ENCODE measurements around the gene FOXN3. TPM values are rescaled to one million over a fixed set of nuclear protein-coding genes. Genes with fewer than 3 reads are reported as not detected.

Gene FOXN3
- polyA plus RNA-seq, 1 donor = 39.5 TPM

DNA sequence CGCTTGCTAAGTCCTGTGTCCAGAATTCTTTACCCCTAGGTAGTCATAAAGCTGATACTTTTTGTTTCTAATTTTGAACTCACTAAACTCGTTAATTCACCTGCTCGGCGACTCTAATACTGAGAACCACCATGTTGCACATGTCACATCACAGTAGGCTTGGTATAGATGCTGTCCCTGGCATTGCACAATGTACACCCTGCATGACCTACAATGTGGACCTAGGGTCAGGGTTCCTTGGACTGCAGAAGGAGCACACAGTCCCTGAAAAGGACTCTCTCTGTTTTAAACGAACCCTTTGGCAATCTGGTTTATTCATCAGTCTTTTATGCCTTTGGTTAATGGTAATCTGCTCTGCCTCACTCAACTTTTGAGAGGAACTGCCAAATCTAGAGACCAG lies 272.4 kb downstream of the FOXN3 start:
- no peak overlapping the region for H3K4me3 ChIP-seq (ENCODE audit: low read length)
- H3K27ac ChIP-seq (ENCODE audit: low read length) = no peak overlapping the region
- peak in 1 of 2 donors; percentile 15 for DNase-seq
- 14% methylated on average over 1 of the region's 5 CpGs for WGBS (ENCODE audit: insufficient coverage, low lambda C conversion rate)
- H3K4me1 ChIP-seq (ENCODE audit: control insufficient read depth, insufficient read depth, low read length) = no peaks in the 10 kb centered on the region
- H3K36me3 ChIP-seq (ENCODE audit: control insufficient read depth, insufficient read depth, low read length) = no peaks in the 10 kb centered on the region
- H3K27me3 ChIP-seq (ENCODE audit: control insufficient read depth, insufficient read depth, low read length) = no peaks in the 10 kb centered on the region
- H3K9me3 ChIP-seq (ENCODE audit: control insufficient read depth, low read depth, low read length) = no peaks in the 10 kb centered on the region

DNA sequence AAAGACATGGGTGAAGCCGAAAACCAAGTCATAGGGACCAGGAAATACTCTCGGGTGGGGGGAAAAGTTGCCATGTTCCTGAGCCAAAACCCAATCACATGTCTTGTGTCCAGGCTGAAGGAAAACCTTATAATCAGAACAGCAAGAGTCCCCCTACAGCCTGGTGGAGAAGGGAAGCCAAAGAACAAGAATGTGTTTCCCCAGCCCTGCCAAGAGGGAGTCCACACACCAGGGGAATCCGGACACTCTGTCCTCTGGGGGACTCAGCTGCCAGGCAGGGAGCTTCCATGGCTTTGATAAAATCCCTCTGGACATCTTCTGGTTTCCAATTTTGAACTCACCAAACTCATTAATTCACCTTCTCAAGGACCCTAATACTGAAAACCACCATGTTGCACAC lies 273.0 kb downstream of the FOXN3 start:
- WGBS (ENCODE audit: insufficient coverage, low lambda C conversion rate) = no CpG with 5 or more reads among the region's 3 CpGs
- no peaks in the 10 kb centered on the region for H3K9me3 ChIP-seq (ENCODE audit: control insufficient read depth, low read depth, low read length)
- no peaks in the 10 kb centered on the region for H3K36me3 ChIP-seq (ENCODE audit: control insufficient read depth, insufficient read depth, low read length)
- no peaks in the 10 kb centered on the region for H3K27me3 ChIP-seq (ENCODE audit: control insufficient read depth, insufficient read depth, low read length)
- H3K4me3 ChIP-seq (ENCODE audit: low read length) = no peak overlapping the region
- DNase-seq = no peak
- no peaks in the 10 kb centered on the region for H3K4me1 ChIP-seq (ENCODE audit: control insufficient read depth, insufficient read depth, low read length)
- H3K27ac ChIP-seq (ENCODE audit: low read length) = no peak overlapping the region

DNA sequence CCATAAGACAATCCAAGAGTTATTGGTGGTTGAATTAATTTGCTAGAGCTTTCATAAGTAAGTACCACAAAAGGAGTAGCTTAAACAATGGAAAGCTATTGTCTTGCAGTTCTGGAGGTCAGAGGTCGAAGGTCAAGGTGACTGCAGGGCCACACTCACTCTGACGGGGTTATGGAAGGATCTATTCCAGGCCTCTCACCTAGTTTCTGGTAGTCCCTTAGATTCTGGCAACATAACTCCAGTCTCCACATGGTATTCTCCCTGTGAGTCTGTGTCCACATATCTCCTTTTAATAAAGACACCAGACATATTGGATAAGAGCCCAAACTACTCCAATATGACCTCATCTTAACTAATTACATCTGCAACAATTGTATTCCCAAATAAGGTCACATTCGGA lies 273.4 kb downstream of the FOXN3 start:
- no peaks in the 10 kb centered on the region for H3K36me3 ChIP-seq (ENCODE audit: control insufficient read depth, insufficient read depth, low read length)
- no peak overlapping the region for H3K27ac ChIP-seq (ENCODE audit: low read length)
- DNase-seq = no peak
- no peaks in the 10 kb centered on the region for H3K9me3 ChIP-seq (ENCODE audit: control insufficient read depth, low read depth, low read length)
- no peak overlapping the region for H3K4me3 ChIP-seq (ENCODE audit: low read length)
- no peaks in the 10 kb centered on the region for H3K4me1 ChIP-seq (ENCODE audit: control insufficient read depth, insufficient read depth, low read length)
- WGBS (ENCODE audit: insufficient coverage, low lambda C conversion rate) = no CpG with 5 or more reads among the region's 3 CpGs
- H3K27me3 ChIP-seq (ENCODE audit: control insufficient read depth, insufficient read depth, low read length) = no peaks in the 10 kb centered on the region

DNA sequence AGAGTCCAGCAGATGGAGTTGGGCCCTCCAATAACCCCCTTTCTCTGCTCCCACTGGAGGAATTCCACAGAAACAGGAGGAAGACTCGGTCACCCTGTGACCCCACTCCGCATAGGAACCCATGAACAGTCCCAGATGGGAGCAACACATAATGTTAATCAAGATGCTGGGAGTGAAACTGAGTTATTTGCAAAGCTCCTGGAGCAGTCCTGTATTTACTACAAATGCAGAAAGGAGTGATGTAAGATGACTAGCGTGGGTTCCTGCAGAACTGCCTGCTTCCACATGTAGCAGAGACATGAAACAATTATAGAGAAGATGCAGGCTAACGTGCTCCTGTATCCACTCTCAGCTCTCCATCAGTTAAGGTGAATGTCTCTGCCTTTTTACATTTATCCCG lies 274.7 kb downstream of the FOXN3 start:
- no peak overlapping the region for H3K4me3 ChIP-seq (ENCODE audit: low read length)
- DNase-seq = no peak
- no CpG with 5 or more reads among the region's 5 CpGs for WGBS (ENCODE audit: insufficient coverage, low lambda C conversion rate)

DNA sequence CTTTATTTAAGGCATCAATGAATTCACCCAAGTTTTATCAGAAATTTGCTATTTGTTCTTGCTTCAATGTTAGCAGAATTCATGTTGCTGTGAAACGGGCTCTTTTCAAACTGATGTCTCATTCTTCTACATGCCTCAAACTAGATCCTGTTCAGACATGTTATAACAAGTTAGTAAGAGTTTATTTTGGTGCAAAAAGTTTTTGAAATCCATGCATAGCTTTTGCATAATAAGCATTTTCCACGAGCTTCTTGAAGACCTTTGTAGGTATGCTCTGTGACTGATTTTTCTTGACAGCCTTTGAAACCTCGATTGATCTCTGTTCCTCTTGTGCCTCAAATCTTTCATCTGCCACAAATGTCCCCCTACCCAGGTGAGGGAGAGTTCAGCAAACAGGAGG lies 275.2 kb downstream of the FOXN3 start:
- Histone ChIP-seq H3K4me3 (ENCODE audit: low read length) (no peak overlapping the region), H3K27ac (ENCODE audit: low read length) (no peak overlapping the region), H3K9me3 (ENCODE audit: control insufficient read depth, low read depth, low read length) (no peaks in the 10 kb centered on the region), H3K27me3 (ENCODE audit: control insufficient read depth, insufficient read depth, low read length) (no peaks in the 10 kb centered on the region), H3K4me1 (ENCODE audit: control insufficient read depth, insufficient read depth, low read length) (no peaks in the 10 kb centered on the region), H3K36me3 (ENCODE audit: control insufficient read depth, insufficient read depth, low read length) (no peaks in the 10 kb centered on the region)
- no CpG with 5 or more reads among the region's 3 CpGs for WGBS (ENCODE audit: insufficient coverage, low lambda C conversion rate)
- DNase-seq = no peak

More for the DNA sequence above, 274.7 kb downstream of the FOXN3 start:
- H3K36me3 ChIP-seq (ENCODE audit: control insufficient read depth, insufficient read depth, low read length) = no peaks in the 10 kb centered on the region
- no peaks in the 10 kb centered on the region for H3K4me1 ChIP-seq (ENCODE audit: control insufficient read depth, insufficient read depth, low read length)
- no peaks in the 10 kb centered on the region for H3K9me3 ChIP-seq (ENCODE audit: control insufficient read depth, low read depth, low read length)
- no peaks in the 10 kb centered on the region for H3K27me3 ChIP-seq (ENCODE audit: control insufficient read depth, insufficient read depth, low read length)
- H3K27ac ChIP-seq (ENCODE audit: low read length) = no peak overlapping the region

DNA sequence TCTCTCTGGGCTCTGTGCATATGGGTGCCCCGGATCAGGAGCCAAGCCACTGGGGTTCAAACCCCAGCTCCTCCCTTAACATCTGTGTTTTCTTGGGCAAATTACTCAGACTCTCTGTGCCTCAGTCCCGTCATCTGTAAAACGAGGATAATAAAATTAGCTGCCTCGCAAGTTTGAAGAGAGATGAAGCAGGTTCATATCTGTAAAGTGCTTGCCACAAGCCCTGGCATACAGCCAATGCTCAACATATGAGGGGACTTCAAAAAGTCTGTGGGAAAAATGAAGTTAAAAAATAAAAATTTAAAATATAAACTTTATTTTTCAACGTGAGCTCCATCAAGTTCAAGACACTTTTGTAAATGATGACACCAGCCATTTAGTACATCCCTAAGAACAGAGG lies 276.7 kb downstream of the FOXN3 start:
- WGBS (ENCODE audit: insufficient coverage, low lambda C conversion rate) = no CpG with 5 or more reads among the region's 5 CpGs
- Histone ChIP-seq H3K4me3 (ENCODE audit: low read length) (no peak overlapping the region), H3K36me3 (ENCODE audit: control insufficient read depth, insufficient read depth, low read length) (no peaks in the 10 kb centered on the region), H3K27ac (ENCODE audit: low read length) (no peak overlapping the region), H3K27me3 (ENCODE audit: control insufficient read depth, insufficient read depth, low read length) (no peaks in the 10 kb centered on the region), H3K9me3 (ENCODE audit: control insufficient read depth, low read depth, low read length) (no peaks in the 10 kb centered on the region), H3K4me1 (ENCODE audit: control insufficient read depth, insufficient read depth, low read length) (no peaks in the 10 kb centered on the region)
- no peak for DNase-seq

DNA sequence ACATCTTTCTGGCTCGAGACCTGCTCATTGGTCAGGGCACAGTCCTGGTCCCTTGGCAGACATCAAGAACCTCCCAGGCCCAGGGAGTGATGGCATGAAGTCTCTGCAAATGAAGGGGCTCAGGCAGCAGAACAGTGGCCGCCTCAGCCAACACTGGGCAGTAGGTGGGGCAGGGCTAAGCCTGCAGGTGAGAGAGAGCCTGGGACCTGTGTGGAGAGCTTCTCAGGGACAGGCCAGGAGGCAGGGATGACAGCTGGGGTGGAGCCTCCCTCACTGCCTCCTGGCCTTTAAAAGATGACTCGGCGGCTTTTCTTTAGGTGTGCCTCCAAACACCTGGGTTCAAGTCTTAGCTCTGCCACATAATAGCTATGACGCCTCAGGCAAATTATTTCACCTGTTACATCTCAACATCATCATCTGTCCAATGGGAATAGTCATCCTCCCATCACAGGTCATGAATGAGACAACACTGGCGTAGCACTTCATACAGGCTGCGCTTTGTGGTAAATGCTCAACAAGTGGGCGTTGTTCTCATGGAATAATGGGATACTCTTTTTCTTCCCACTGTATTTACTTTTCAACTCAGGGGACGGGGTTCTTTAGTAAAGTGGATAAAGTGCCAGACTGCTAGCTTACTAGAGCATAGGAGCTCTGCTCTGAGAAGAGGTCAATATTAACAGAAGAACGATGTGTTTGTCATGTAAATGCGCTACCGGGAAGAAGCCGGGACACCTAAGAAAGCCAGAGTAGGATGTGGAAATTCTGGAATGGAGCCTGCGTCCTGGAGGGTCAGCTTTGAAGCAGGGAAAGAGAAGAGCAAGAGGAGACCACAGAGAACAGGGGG lies 277.4 kb downstream of the FOXN3 start:
- WGBS (ENCODE audit: insufficient coverage, low lambda C conversion rate) = 53% methylated on average over 2 of the region's 14 CpGs
- H3K36me3 ChIP-seq (ENCODE audit: control insufficient read depth, insufficient read depth, low read length) = no peaks in the 10 kb centered on the region
- no peaks in the 10 kb centered on the region for H3K4me1 ChIP-seq (ENCODE audit: control insufficient read depth, insufficient read depth, low read length)

DNA sequence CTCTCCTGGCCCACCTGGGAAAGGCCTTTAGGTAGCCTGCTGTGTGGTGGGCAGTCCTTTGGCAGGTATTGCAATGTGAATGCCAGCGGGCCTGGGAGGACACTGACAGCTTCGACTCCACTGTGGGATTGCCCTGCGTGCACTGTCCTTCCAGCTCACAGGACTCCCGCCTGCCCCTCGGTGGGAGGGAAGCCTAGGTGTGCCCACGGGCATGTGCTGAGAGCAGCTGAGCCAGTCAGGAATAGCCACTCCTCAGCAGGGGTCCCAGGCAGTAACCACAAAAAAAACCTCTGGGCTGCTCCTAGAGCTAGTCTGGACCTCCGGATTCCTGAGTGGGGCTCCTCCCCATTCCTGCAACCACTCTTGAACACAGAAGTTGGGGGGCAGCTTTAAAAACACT lies 278.2 kb downstream of the FOXN3 start:
- no peaks in the 10 kb centered on the region for H3K27me3 ChIP-seq (ENCODE audit: control insufficient read depth, insufficient read depth, low read length)
- no peaks in the 10 kb centered on the region for H3K9me3 ChIP-seq (ENCODE audit: control insufficient read depth, low read depth, low read length)
- no peaks in the 10 kb centered on the region for H3K4me1 ChIP-seq (ENCODE audit: control insufficient read depth, insufficient read depth, low read length)
- H3K36me3 ChIP-seq (ENCODE audit: control insufficient read depth, insufficient read depth, low read length) = no peaks in the 10 kb centered on the region
- no peak overlapping the region for H3K27ac ChIP-seq (ENCODE audit: low read length)
- no peak overlapping the region for H3K4me3 ChIP-seq (ENCODE audit: low read length)
- no peak for DNase-seq
- no CpG with 5 or more reads among the region's 7 CpGs for WGBS (ENCODE audit: insufficient coverage, low lambda C conversion rate)

More for the DNA sequence above, 277.4 kb downstream of the FOXN3 start:
- H3K27me3 ChIP-seq (ENCODE audit: control insufficient read depth, insufficient read depth, low read length) = no peaks in the 10 kb centered on the region
- H3K27ac ChIP-seq (ENCODE audit: low read length) = no peak overlapping the region
- DNase-seq = peak in 1 of 2 donors; percentile 5
- H3K9me3 ChIP-seq (ENCODE audit: control insufficient read depth, low read depth, low read length) = no peaks in the 10 kb centered on the region
- no peak overlapping the region for H3K4me3 ChIP-seq (ENCODE audit: low read length)

DNA sequence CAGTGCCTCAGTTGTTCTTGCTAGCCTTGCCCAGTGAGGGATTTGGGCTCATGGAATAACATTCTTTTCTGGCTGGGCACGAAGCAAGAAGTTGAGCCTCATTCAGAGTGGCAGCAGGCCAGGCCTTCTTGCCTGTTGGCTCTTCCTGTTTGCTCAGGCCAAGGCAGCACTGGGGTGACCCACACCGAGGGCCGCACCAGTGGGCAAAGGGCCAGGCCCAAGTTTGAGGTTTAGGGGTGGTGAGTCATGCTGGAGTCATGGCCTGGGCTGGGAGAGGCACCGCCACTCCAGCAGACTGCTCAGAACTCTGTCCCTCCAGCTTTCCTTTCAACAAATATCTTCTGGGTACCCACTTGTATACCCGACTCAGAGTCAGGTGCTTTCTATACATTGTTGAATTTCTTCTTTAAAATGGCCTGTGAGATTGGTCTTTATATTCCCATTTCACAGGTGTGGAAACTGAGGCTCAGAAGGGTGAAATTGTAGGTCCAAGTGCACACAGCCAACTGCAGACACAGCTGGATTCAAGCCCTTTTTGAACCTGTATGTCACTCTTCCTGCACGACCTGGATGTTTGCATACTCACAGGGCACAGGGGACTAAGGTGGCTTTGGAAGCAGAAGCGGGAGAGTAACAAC lies 279.4 kb downstream of the FOXN3 start:
- H3K27ac ChIP-seq (ENCODE audit: low read length) = no peak overlapping the region
- no peaks in the 10 kb centered on the region for H3K27me3 ChIP-seq (ENCODE audit: control insufficient read depth, insufficient read depth, low read length)
- no peaks in the 10 kb centered on the region for H3K36me3 ChIP-seq (ENCODE audit: control insufficient read depth, insufficient read depth, low read length)
- no peaks in the 10 kb centered on the region for H3K4me1 ChIP-seq (ENCODE audit: control insufficient read depth, insufficient read depth, low read length)
- H3K9me3 ChIP-seq (ENCODE audit: control insufficient read depth, low read depth, low read length) = no peaks in the 10 kb centered on the region
- WGBS (ENCODE audit: insufficient coverage, low lambda C conversion rate) = 100% methylated on average over 1 of the region's 7 CpGs
- no peak overlapping the region for H3K4me3 ChIP-seq (ENCODE audit: low read length)
- DNase-seq = peak in 1 of 2 donors; percentile 12

DNA sequence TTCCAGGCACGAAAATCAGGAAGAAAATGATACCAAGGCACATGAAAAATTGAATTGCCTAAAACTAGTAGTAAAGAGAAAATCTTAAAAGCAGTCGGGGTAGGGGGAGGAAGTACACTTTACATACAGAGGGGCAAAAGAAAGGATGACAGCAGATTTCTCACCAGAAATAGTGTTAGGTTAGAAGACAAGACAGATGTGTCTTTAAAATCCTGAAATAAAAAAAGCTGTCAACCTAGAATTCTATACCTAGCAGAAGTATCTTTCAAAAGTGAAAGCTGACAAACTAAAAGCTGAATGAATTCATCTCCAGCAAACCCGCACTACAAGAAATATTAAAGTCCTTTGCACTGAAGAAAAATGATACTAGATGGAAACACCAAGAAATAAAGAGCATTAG lies 280.4 kb downstream of the FOXN3 start:
- H3K27me3 ChIP-seq (ENCODE audit: control insufficient read depth, insufficient read depth, low read length) = no peaks in the 10 kb centered on the region
- WGBS (ENCODE audit: insufficient coverage, low lambda C conversion rate) = 73% methylated on average over 2 of the region's 3 CpGs
- H3K4me1 ChIP-seq (ENCODE audit: control insufficient read depth, insufficient read depth, low read length) = no peaks in the 10 kb centered on the region
- DNase-seq = no peak
- no peak overlapping the region for H3K27ac ChIP-seq (ENCODE audit: low read length)
- no peaks in the 10 kb centered on the region for H3K36me3 ChIP-seq (ENCODE audit: control insufficient read depth, insufficient read depth, low read length)
- H3K9me3 ChIP-seq (ENCODE audit: control insufficient read depth, low read depth, low read length) = no peaks in the 10 kb centered on the region
- H3K4me3 ChIP-seq (ENCODE audit: low read length) = no peak overlapping the region

Measured in large intestine (tissue), 3 donors.